Left renal pelvis (tissue), 4 donors: ENCODE results near the gene FGF16. TPM values are rescaled to one million over a fixed set of nuclear protein-coding genes. Genes with fewer than 3 reads are reported as not detected.
"Not testable (repeated sequence)": the region's sequence is repeated elsewhere in the genome, so short reads cannot be mapped to it uniquely, and the experiment has no call there.

Experiments used
- DNase-seq, 4 donors: peaks; one replicate each; pipeline ENCODE4 v3.0.0-alpha.2; 2013; ENCODE audit warnings: low read depth in 4 of 4, low spot score in 3 of 4
- polyA plus RNA-seq, 4 donors: library from polyadenylated mRNA; unstranded; fragments of 120-200 nt; gene quantifications; one replicate each; pipeline ENCODE4 v1.2.1, GENCODE V29; 2013; ENCODE audit not compliant: insufficient read length in 4 of 4

The FGF16 gene
- polyA plus RNA-seq, 4 donors: 0.26 to 6.3 (median 0.60) TPM; not detected in 1

- DNase-seq: no peak
Measured at GRCh38 chrX:77446029-77446585, 1.1 kb upstream of the FGF16 start.

- DNase-seq: no peak
Measured at GRCh38 chrX:77447653-77448569, 722 bp downstream of the FGF16 start.

- no peak for DNase-seq
Measured at GRCh38 chrX:77450415-77450814, 3.2 kb downstream of the FGF16 start.

GRCh38 chrX:77450996-77451395, 3.8 kb downstream of the FGF16 start:
- DNase-seq: no peak

GRCh38 chrX:77453190-77453589, 6.0 kb downstream of the FGF16 start:
- DNase-seq: no peak

GRCh38 chrX:77455437-77455836, 8.2 kb downstream of the FGF16 start:
- no peak for DNase-seq

GRCh38 chrX:77484045-77484444, 36.9 kb downstream of the FGF16 start:
- no peak for DNase-seq

GRCh38 chrX:77493677-77494553, 46.7 kb downstream of the FGF16 start:
- peak in 1 of 4 donors; percentile 2 for DNase-seq

- DNase-seq: not testable (repeated sequence)
Measured at GRCh38 chrX:77500164-77500563, 53.0 kb downstream of the FGF16 start.

GRCh38 chrX:77502951-77503525, 55.8 kb downstream of the FGF16 start:
- DNase-seq: no peak

- no peak for DNase-seq
Measured at GRCh38 chrX:77505227-77505626, 58.0 kb downstream of the FGF16 start.
